Islet precursor cell (in vitro differentiated cells): ENCODE data around the gene PLA2G2C.
A peak's percentile ranks its signal among the peaks of the same experiment; 100 is the strongest.

Experiments
- DNase-seq: peaks from one replicate; pipeline ENCODE4 v3.0.0-alpha.2; 2018

The PLA2G2C gene

GRCh38 chr1:20202166-20202565, 15.8 kb upstream of the PLA2G2C start:
- no peak for DNase-seq

GRCh38 chr1:20200966-20201365, 14.6 kb upstream of the PLA2G2C start:
- no peak for DNase-seq

GRCh38 chr1:20199840-20200239, 13.5 kb upstream of the PLA2G2C start:
- DNase-seq: no peak

- no peak for DNase-seq
Measured at GRCh38 chr1:20199403-20199802, 13.1 kb upstream of the PLA2G2C start.

GRCh38 chr1:20198918-20199317, 12.6 kb upstream of the PLA2G2C start:
- DNase-seq: no peak

GRCh38 chr1:20198296-20198695, 12.0 kb upstream of the PLA2G2C start:
- no peak for DNase-seq

- DNase-seq: no peak
Measured at GRCh38 chr1:20197329-20197791, 11.0 kb upstream of the PLA2G2C start.

- DNase-seq: no peak
Measured at GRCh38 chr1:20195462-20195780, 9.1 kb upstream of the PLA2G2C start.

GRCh38 chr1:20194757-20195461, 8.6 kb upstream of the PLA2G2C start:
- DNase-seq: peak; percentile 85

- no peak for DNase-seq
Measured at GRCh38 chr1:20194224-20194623, 7.9 kb upstream of the PLA2G2C start.

- DNase-seq: no peak
Measured at GRCh38 chr1:20192871-20193411, 6.6 kb upstream of the PLA2G2C start.

GRCh38 chr1:20192364-20192763, 6.0 kb upstream of the PLA2G2C start:
- no peak for DNase-seq

- DNase-seq: no peak
Measured at GRCh38 chr1:20191266-20191825, 5.0 kb upstream of the PLA2G2C start.

- no peak for DNase-seq
Measured at GRCh38 chr1:20190256-20191160, 4.2 kb upstream of the PLA2G2C start.

GRCh38 chr1:20189664-20190063, 3.3 kb upstream of the PLA2G2C start:
- DNase-seq: no peak

GRCh38 chr1:20188455-20188817, 2.1 kb upstream of the PLA2G2C start:
- DNase-seq: no peak

- no peak for DNase-seq
Measured at GRCh38 chr1:20187813-20188454, 1.6 kb upstream of the PLA2G2C start.

GRCh38 chr1:20187103-20187812, 940 bp upstream of the PLA2G2C start:
- DNase-seq: no peak

GRCh38 chr1:20184997-20185833, 1.1 kb downstream of the PLA2G2C start:
- no peak for DNase-seq

GRCh38 chr1:20184481-20184900, 1.8 kb downstream of the PLA2G2C start:
- no peak for DNase-seq

- DNase-seq: no peak
Measured at GRCh38 chr1:20183616-20184271, 2.6 kb downstream of the PLA2G2C start.
